Hepatocyte (in vitro differentiated cells): ENCODE measurements around the gene HYAL2. TPM values are rescaled to one million over a fixed set of nuclear protein-coding genes. Genes with fewer than 3 reads are reported as not detected.
"Not testable (repeated sequence)": the region's sequence is repeated elsewhere in the genome, so short reads cannot be mapped to it uniquely, and the experiment has no call there.

Source experiments
- DNase-seq: peaks from one replicate; pipeline ENCODE4 v3.0.0-alpha.2; 2016; ENCODE audit warnings: low spot score
- H2AFZ ChIP-seq: fragments of 200-600 bp; sonication (generic); 2 replicates; pipeline ENCODE4 v1.6.0; 2016; ENCODE audit warnings: antibody characterized with exemption, mild to moderate bottlenecking
- H3K27ac ChIP-seq: fragments of 200-600 bp; sonication (generic); 2 replicates; pipeline ENCODE4 v1.5.1; 2016; ENCODE audit warnings: mild to moderate bottlenecking
- H3K27me3 ChIP-seq: fragments of 200-600 bp; sonication (generic); 2 replicates; pipeline ENCODE4 v1.6.1; 2016
- H3K36me3 ChIP-seq: fragments of 200-600 bp; sonication (generic); replicated peaks from 2 replicates; pipeline ENCODE4 v1.5.1; 2016; ENCODE audit warnings: low read depth; ENCODE audit not compliant: insufficient read depth
- H3K4me1 ChIP-seq: fragments of 200-600 bp; sonication (generic); 2 replicates; pipeline ENCODE4 v1.5.1; 2016; ENCODE audit warnings: mild to moderate bottlenecking, moderate library complexity; ENCODE audit not compliant: insufficient read depth
- H3K4me2 ChIP-seq: fragments of 200-600 bp; sonication (generic); 2 replicates; pipeline ENCODE4 v1.6.0; 2016
- H3K4me3 ChIP-seq: fragments of 200-600 bp; sonication (generic); 2 replicates; pipeline ENCODE4 v1.5.1; 2016; ENCODE audit warnings: mild to moderate bottlenecking
- H3K79me2 ChIP-seq: fragments of 200-600 bp; sonication (generic); 2 replicates; pipeline ENCODE4 v1.6.0; 2017; ENCODE audit warnings: mild to moderate bottlenecking
- H3K9me2 ChIP-seq: fragments of 200-600 bp; sonication (generic); replicated peaks from 2 replicates; pipeline ENCODE4 v1.6.0; 2017; ENCODE audit warnings: mild to moderate bottlenecking; ENCODE audit not compliant: insufficient read depth
- H3K9me3 ChIP-seq: fragments of 200-600 bp; sonication (generic); 2 replicates; pipeline ENCODE4 v1.5.1; 2016; ENCODE audit warnings: low read depth, mild to moderate bottlenecking
- H4K20me1 ChIP-seq: fragments of 200-600 bp; sonication (generic); 2 replicates; pipeline ENCODE4 v1.6.0; 2016; ENCODE audit warnings: mild to moderate bottlenecking; ENCODE audit not compliant: insufficient read depth, poor library complexity, severe bottlenecking
- CTCF ChIP-seq: fragments of 200-600 bp; sonication (generic); IDR thresholded peaks from 2 replicates; pipeline ENCODE4 v1.5.1; 2016; ENCODE audit warnings: antibody characterized with exemption, mild to moderate bottlenecking; ENCODE audit not compliant: poor library complexity
- EZH2 ChIP-seq: fragments of 200-600 bp; sonication (generic); IDR thresholded peaks from 2 replicates; pipeline ENCODE4 v1.6.1; 2016; ENCODE audit warnings: antibody characterized with exemption, mild to moderate bottlenecking, borderline replicate concordance
- EZH2phosphoT487 ChIP-seq: fragments of 200-600 bp; sonication (generic); IDR thresholded peaks from one replicate; pipeline ENCODE4 v1.6.1; 2018; ENCODE audit warnings: antibody characterized with exemption, mild to moderate bottlenecking, low read depth, moderate library complexity; ENCODE audit not compliant: unreplicated experiment, severe bottlenecking
- WGBS: methylation state at CpG from one replicate; pipeline ENCODE4 v1.1.6; 2016; ENCODE audit warnings: low lambda C conversion rate; ENCODE audit errors: missing lambda C conversion rate; 5-methylcytosine and 5-hydroxymethylcytosine counted together
- polyA plus RNA-seq: library from polyadenylated mRNA; unstranded; fragments of >200 nt; fragmentation: Nextera tagmentation; extraction: Ambion mirVana; gene quantifications from 2 replicates; pipeline ENCODE4 v1.2.1, GENCODE V29; 2016
- total RNA-seq: library from RNA; depleted of rRNA; stranded (reverse); fragments of >200 nt; gene quantifications from 2 replicates; pipeline ENCODE4 v1.2.3, GENCODE V29; 2014

Gene HYAL2
- total and polyA plus RNA-seq, 2 experiments from 2014 or later: 75.4 to 125 TPM

- Histone ChIP-seq H3K27me3 (peaks cover 10% of the 10 kb centered on the region), H3K9me3 (no peaks in the 10 kb centered on the region), H2AFZ (no peak overlapping the region), H3K4me1 (peaks cover 33% of the 10 kb centered on the region), H3K4me2 (no peak overlapping the region), H3K4me3 (no peak overlapping the region), H3K79me2 (peaks cover 21% of the 10 kb centered on the region), H4K20me1 (no peaks in the 10 kb centered on the region), H3K9me2 (no peaks in the 10 kb centered on the region), H3K27ac (no peak overlapping the region), H3K36me3 (no peaks in the 10 kb centered on the region)
- 42% methylated on average over 20 of the region's 26 CpGs for WGBS
- DNase-seq: peak; percentile 83
- TF ChIP-seq CTCF: peak; percentile 76
- no peak for TF ChIP-seq EZH2phosphoT487
- no peak for TF ChIP-seq EZH2
These were observed 48.0 kb downstream of the HYAL2 start for GRCh38 chr3:50274371-50275104.

GRCh38 chr3:50273689-50274065 lies 48.9 kb downstream of the HYAL2 start:
- H3K4me3 ChIP-seq: no peak overlapping the region
- H3K4me1 ChIP-seq: peaks cover 40% of the 10 kb centered on the region
- no peaks in the 10 kb centered on the region for H3K36me3 ChIP-seq
- no peaks in the 10 kb centered on the region for H3K9me2 ChIP-seq
- 89% methylated on average over 21 of the region's 31 CpGs for WGBS
- peaks cover 10% of the 10 kb centered on the region for H3K27me3 ChIP-seq
- peaks cover 21% of the 10 kb centered on the region for H3K79me2 ChIP-seq
- H2AFZ ChIP-seq: no peak overlapping the region
- H4K20me1 ChIP-seq: no peaks in the 10 kb centered on the region
- TF ChIP-seq EZH2phosphoT487: no peak
- TF ChIP-seq EZH2: no peak
- TF ChIP-seq CTCF: no peak
- H3K9me3 ChIP-seq: no peaks in the 10 kb centered on the region
- no peak for DNase-seq
- H3K4me2 ChIP-seq: no peak overlapping the region
- H3K27ac ChIP-seq: no peak overlapping the region

GRCh38 chr3:50272911-50273688 lies 49.4 kb downstream of the HYAL2 start:
- H3K79me2 ChIP-seq: peaks cover 21% of the 10 kb centered on the region
- no peak overlapping the region for H3K27ac ChIP-seq
- 22% methylated on average over 50 of the region's 61 CpGs for WGBS
- no peaks in the 10 kb centered on the region for H3K9me2 ChIP-seq
- no peaks in the 10 kb centered on the region for H4K20me1 ChIP-seq
- peak; percentile 90 for DNase-seq
- no peaks in the 10 kb centered on the region for H3K9me3 ChIP-seq
- peaks cover 45% of the 10 kb centered on the region for H3K4me1 ChIP-seq
- H2AFZ ChIP-seq: no peak overlapping the region
- no peak overlapping the region for H3K4me3 ChIP-seq
- peak overlapping the region; percentile 69 for H3K4me2 ChIP-seq
- H3K36me3 ChIP-seq: no peaks in the 10 kb centered on the region
- TF ChIP-seq EZH2 (no peak), CTCF (peak; percentile 99)
- H3K27me3 ChIP-seq: peaks cover 10% of the 10 kb centered on the region

GRCh38 chr3:50272538-50272910 lies 50.0 kb downstream of the HYAL2 start:
- not testable (repeated sequence) for H3K9me2 ChIP-seq, H3K4me3 ChIP-seq, H4K20me1 ChIP-seq, H3K36me3 ChIP-seq, DNase-seq, H2AFZ ChIP-seq, H3K9me3 ChIP-seq
- H3K27ac ChIP-seq: peak overlapping the region; percentile 91
- WGBS: 89% methylated on average over 10 of the region's 10 CpGs
- peak overlapping the region; percentile 69 for H3K4me2 ChIP-seq
- H3K79me2 ChIP-seq: peaks cover 21% of the 10 kb centered on the region
- peaks cover 10% of the 10 kb centered on the region for H3K27me3 ChIP-seq
- H3K4me1 ChIP-seq: peaks cover 51% of the 10 kb centered on the region
